Type B pancreatic cell (in vitro differentiated cells): ENCODE measurements around the gene NCF4. TPM values are rescaled to one million over a fixed set of nuclear protein-coding genes. Genes with fewer than 3 reads are reported as not detected.
A peak's percentile ranks its signal among the peaks of the same experiment; 100 is the strongest.

ENCODE experiments used
- DNase-seq: peaks from one replicate; pipeline ENCODE4 v3.0.0; 2021; ENCODE audit warnings: mixed read lengths; ENCODE audit not compliant: unreplicated experiment; ENCODE audit errors: extremely low spot score
- H3K27ac Mint-ChIP-seq: 2 replicates; pipeline ENCODE4 v1.8.0; 2021; ENCODE audit warnings: mild to moderate bottlenecking, mixed read lengths
- H3K27me3 Mint-ChIP-seq: 2 replicates; pipeline ENCODE4 v1.8.0; 2021; ENCODE audit warnings: mixed read lengths
- H3K36me3 Mint-ChIP-seq: 2 replicates; pipeline ENCODE4 v1.8.0; 2021; ENCODE audit warnings: mixed read lengths
- H3K4me1 Mint-ChIP-seq: one replicate; pipeline ENCODE4 v1.8.0; 2021; ENCODE audit warnings: mixed read lengths; ENCODE audit not compliant: unreplicated experiment
- H3K4me3 Mint-ChIP-seq: 2 replicates; pipeline ENCODE4 v1.8.0; 2021; ENCODE audit warnings: mild to moderate bottlenecking, mixed read lengths
- H3K9me3 Mint-ChIP-seq: 2 replicates; pipeline ENCODE4 v1.8.0; 2021; ENCODE audit warnings: mixed read lengths
- total RNA-seq: library from RNA; stranded (reverse); gene quantifications from 2 replicates; pipeline ENCODE4 v1.2.1, GENCODE V29; 2021; ENCODE audit warnings: low replicate concordance
- TF ChIP-seq, protein P1 (sequence below): fragments of 200-600 bp; sonication (generic); conservative IDR thresholded peaks from 2 replicates; pipeline ENCODE4 v1.5.0; 2021; ENCODE audit warnings: antibody characterized with exemption, mild to moderate bottlenecking

Gene NCF4
- total RNA-seq, 1 donor from 2014 or later, result not detected

DNA sequence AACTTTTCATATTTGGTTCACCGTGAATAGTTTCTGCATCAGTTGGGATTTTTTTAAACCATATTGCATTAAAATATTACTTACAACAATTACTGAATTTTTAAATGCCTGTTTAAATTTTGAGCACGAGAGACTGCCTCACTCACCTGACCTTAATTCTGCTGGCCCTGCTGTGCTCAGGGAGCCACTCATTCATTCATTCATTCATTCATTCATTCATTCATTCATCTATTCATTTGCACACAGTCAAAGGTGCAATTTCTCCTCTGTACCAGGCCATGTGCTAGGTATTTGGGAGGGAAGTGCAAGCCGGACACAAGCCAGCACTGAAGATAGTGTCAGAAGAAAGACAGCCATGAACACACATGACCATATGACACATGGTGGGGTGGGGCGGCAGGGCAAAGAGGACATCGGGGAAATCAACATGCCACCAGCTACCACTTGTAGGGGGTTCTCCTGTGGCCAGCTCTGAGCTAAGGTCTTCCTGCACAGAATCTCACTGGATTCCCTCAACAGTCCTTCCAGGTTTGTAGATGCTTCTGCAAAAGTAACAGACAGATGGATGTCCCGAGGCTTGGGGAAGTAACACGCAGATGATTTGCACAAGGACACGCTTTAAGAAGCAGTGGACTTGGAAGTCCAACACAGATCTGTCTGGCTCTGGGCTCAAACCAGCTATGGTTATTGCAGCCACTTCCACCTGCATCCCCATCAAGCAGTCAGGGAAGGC lies 52.1 kb downstream of the NCF4 start:
- H3K36me3 Mint-ChIP-seq, result no peaks in the 10 kb centered on the region
- no peaks in the 10 kb centered on the region for H3K9me3 Mint-ChIP-seq
- no peak overlapping the region for H3K27ac Mint-ChIP-seq
- H3K27me3 Mint-ChIP-seq, result peaks cover 51% of the 10 kb centered on the region
- H3K4me3 Mint-ChIP-seq, result no peak overlapping the region
- H3K4me1 Mint-ChIP-seq, result no peaks in the 10 kb centered on the region
- no peak for DNase-seq
- TF ChIP-seq, protein P1, sequence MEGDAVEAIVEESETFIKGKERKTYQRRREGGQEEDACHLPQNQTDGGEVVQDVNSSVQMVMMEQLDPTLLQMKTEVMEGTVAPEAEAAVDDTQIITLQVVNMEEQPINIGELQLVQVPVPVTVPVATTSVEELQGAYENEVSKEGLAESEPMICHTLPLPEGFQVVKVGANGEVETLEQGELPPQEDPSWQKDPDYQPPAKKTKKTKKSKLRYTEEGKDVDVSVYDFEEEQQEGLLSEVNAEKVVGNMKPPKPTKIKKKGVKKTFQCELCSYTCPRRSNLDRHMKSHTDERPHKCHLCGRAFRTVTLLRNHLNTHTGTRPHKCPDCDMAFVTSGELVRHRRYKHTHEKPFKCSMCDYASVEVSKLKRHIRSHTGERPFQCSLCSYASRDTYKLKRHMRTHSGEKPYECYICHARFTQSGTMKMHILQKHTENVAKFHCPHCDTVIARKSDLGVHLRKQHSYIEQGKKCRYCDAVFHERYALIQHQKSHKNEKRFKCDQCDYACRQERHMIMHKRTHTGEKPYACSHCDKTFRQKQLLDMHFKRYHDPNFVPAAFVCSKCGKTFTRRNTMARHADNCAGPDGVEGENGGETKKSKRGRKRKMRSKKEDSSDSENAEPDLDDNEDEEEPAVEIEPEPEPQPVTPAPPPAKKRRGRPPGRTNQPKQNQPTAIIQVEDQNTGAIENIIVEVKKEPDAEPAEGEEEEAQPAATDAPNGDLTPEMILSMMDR, result no peak

DNA sequence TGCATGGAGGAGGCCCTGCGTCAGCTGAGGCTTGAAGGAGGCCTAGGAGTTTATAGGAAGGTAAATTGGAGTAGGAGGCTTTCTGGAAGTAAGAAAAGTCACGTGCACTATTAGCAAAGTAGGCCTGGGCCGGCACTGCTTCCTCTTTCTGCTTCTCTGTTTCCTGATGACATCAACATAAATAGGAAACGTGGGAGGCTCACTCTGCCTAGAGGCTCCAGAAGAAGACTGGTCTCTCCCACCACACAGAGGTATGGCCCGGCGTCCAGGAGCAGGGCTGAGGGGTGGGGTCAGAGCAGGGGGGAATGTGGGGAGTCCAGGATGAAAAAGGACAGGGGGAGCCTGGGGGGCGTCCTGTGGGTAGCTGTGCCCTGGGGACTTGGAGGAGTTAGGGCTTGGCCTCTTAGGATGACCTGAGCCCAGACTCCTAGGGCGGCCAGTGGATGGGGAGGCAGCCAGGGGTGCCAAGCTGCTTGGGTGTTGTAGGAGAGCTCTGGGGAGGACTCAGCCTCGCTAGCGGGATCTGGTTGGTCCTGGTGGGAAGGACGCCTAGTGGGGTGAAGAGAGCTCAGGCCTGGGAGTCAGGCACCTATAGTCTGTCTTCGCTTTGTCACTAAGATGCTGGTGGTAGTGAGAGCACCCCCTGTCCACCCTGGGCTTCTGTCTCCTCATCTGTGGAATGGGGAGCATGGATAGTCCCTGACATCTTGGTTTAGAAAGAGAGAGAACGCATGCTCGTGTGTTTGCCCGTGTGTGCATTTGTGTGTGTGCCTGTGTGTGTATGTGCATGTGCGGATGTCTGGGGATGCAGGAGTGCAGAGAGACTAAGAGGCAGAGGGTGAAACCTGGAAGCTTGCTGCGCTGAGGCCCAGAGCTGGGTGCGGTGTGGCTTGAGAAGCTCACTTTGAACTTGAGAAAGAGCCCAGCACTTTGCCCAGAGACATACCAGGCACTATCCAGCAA lies 52.9 kb downstream of the NCF4 start, which contains the start of gene CSF2RB:
Gene CSF2RB, plus strand, starts transcription at position 202 of the 963 bp plus-strand sequence. CDS start 8,580 bp downstream, outside the sequence.
- Mint-ChIP-seq H3K4me3 (no peak within 1 kb of the TSS), H3K27ac (peak within 1 kb of the TSS; percentile 18), H3K27me3 (peaks cover 57% of the 10 kb centered on the region), H3K4me1 (no peaks in the 10 kb centered on the region), H3K9me3 (no peaks in the 10 kb centered on the region), H3K36me3 (no peaks in the 10 kb centered on the region)
- DNase-seq, result no peak
- TF ChIP-seq, protein P1, result no peak

DNA sequence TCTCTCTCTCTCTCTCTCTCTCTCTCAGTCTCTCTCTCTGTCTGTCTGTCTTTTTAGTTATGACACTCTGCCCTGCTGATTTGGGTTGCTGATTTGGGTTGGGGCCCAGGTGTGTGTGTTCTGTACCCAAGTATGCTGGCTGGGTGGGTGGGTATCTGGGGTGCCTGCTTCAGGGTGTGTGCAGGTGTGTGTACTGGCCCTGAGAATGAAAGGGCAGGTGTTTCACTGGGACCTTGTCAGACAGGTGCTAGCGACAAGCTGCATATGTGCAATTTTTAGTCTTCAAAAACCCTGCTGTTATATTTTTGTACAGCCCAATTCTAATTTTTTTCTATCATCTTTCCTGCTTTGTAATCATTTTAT lies 53.6 kb downstream of the NCF4 start:
- Mint-ChIP-seq H3K36me3 (no peaks in the 10 kb centered on the region), H3K4me1 (no peaks in the 10 kb centered on the region), H3K9me3 (no peaks in the 10 kb centered on the region), H3K4me3 (no peak overlapping the region), H3K27me3 (peaks cover 53% of the 10 kb centered on the region), H3K27ac (peak overlapping the region; percentile 18)
- TF ChIP-seq, protein P1, result no peak
- DNase-seq, result no peak

DNA sequence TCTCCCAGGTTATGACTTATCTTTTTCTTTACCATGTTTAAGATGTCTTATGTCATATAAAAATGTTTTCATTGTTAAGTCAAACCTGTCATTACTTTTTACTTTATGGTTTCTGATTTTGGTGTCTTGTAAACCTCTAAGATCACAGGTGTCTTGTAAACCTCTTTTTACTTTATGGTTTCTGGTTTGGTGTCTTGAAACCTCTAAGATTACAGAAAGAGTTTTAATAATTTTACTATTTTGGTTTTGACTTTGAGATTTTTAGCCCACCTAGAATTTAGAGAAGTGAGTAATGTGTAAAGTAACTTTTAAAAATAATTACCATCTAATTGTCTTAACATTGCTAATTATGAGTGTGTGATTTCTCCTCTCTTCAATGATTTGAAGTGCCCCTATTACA lies 55.2 kb downstream of the NCF4 start:
- TF ChIP-seq, protein P1, result no peak
- Mint-ChIP-seq H3K27me3 (peaks cover 51% of the 10 kb centered on the region), H3K4me1 (no peaks in the 10 kb centered on the region), H3K36me3 (no peaks in the 10 kb centered on the region), H3K9me3 (no peaks in the 10 kb centered on the region), H3K4me3 (no peak overlapping the region), H3K27ac (no peak overlapping the region)
- DNase-seq, result no peak

DNA sequence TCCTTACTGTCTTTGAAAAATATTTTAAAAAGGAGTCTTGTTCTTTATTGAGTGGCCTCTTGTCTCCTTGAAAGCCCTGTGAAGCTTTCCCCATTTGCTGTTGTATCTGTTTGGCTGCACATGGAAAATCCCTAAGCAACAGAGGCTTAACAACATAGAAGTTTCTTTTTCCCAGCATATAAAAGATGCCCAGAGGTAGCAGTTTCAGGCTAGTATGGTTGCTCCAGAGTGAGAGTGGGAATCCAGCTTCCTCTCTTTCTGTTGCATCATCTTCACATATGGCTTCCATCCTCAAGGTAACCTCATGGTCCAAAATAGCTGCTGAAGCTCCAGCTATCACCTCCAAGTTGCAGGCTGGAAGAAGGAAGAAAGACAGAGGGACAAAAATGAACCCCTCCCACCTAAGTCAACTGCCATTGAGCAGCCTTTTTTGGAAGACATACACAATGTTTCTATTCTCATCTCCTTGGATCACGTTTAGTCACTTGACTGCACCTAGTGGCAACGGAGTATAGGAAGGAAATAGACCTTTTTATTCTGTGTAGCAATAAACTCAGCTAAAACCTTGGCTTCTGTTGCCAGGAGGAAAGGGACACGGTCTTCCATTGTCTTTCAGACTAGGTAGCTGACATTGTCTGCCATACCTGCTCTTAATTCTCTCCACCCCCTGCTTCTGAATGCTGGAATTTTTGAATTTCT lies 57.9 kb downstream of the NCF4 start:
- no peaks in the 10 kb centered on the region for H3K4me1 Mint-ChIP-seq
- peaks cover 31% of the 10 kb centered on the region for H3K27me3 Mint-ChIP-seq
- H3K4me3 Mint-ChIP-seq, result no peak overlapping the region
- TF ChIP-seq, protein P1, result no peak
- no peaks in the 10 kb centered on the region for H3K36me3 Mint-ChIP-seq
- no peaks in the 10 kb centered on the region for H3K9me3 Mint-ChIP-seq
- DNase-seq, result no peak
- H3K27ac Mint-ChIP-seq, result no peak overlapping the region
